Skeletal muscle tissue (tissue), 4 donors: ENCODE measurements around the gene DLG2. TPM values are rescaled to one million over a fixed set of nuclear protein-coding genes. Genes with fewer than 3 reads are reported as not detected.
"Not testable (repeated sequence)": the region's sequence is repeated elsewhere in the genome, so short reads cannot be mapped to it uniquely, and the experiment has no call there.

Experiments
- H3K27ac ChIP-seq: one replicate; pipeline ENCODE4 v1.7.0; 2013; ENCODE audit warnings: mild to moderate bottlenecking, low read depth, low read length, inconsistent platforms
- H3K27me3 ChIP-seq, 3 donors: one replicate each; pipeline ENCODE4 v1.7.0; 2013; ENCODE audit warnings: low read length in 3 of 3; ENCODE audit not compliant: control insufficient read depth in 3 of 3, insufficient read depth in 3 of 3
- H3K36me3 ChIP-seq, 3 donors: one replicate each; pipeline ENCODE4 v1.7.0; 2013; ENCODE audit warnings: low read length in 3 of 3; ENCODE audit not compliant: control insufficient read depth in 3 of 3, insufficient read depth in 3 of 3
- H3K4me1 ChIP-seq, 3 donors: one replicate each; pipeline ENCODE4 v1.7.0; 2013; ENCODE audit warnings: low read length in 3 of 3, mild to moderate bottlenecking in 3 of 3; ENCODE audit not compliant: control insufficient read depth in 3 of 3, insufficient read depth in 3 of 3
- H3K4me3 ChIP-seq, 3 donors: one replicate each; pipeline ENCODE4 v1.7.0; 2013; ENCODE audit warnings: low read length in 3 of 3
- H3K9ac ChIP-seq, 3 donors: one replicate each; pipeline ENCODE4 v1.7.0; 2013; ENCODE audit warnings: low read length in 3 of 3, mild to moderate bottlenecking in 3 of 3, moderate library complexity in 2 of 3, low read depth in 1 of 3
- H3K9me3 ChIP-seq, 3 donors: one replicate each; pipeline ENCODE4 v1.7.0; 2013; ENCODE audit warnings: low read length in 3 of 3; ENCODE audit not compliant: control insufficient read depth in 3 of 3
- total RNA-seq: library from RNA; depleted of rRNA; stranded (reverse); fragments of >200 nt; gene quantifications from one replicate; pipeline ENCODE4 v1.2.3, GENCODE V29; 2014
- donor health status: Osteomylitis.

The DLG2 gene
- total RNA-seq, 1 donor from 2014 or later = 18.3 TPM

- Histone ChIP-seq H3K4me1 (no peaks in the 10 kb centered on the region), H3K9ac (no peak overlapping the region), H3K36me3 (no peaks in the 10 kb centered on the region), H3K4me3 (no peak overlapping the region), H3K27me3 (no peaks in the 10 kb centered on the region), H3K27ac (no peak overlapping the region), H3K9me3 (no peaks in the 10 kb centered on the region)
These were observed 503.4 kb downstream of the DLG2 start for GRCh38 chr11:85123752-85124231.

DNA sequence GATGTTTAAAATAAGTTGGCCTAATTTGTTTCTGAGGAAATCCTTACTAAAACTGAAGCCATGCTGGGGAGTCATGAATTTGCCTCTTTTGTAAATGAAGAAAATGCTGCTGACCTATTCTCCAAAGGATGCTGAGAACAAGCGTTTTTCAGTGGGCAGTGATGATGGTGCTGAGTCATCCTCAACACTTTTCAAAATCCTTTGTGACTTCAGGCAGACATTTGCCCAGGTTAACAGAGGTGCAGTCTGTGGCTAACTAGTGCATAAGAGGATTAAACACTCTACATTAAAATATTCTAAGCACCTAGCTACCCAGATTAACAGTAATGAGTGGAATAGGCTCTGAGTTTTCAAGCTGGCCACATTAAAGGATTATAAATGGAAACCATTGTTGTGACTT lies 509.0 kb downstream of the DLG2 start:
- no peaks in the 10 kb centered on the region for H3K27me3 ChIP-seq

GRCh38 chr11:85115798-85116197 lies 511.3 kb downstream of the DLG2 start:
- H3K9me3 ChIP-seq = no peaks in the 10 kb centered on the region
- H3K36me3 ChIP-seq = no peaks in the 10 kb centered on the region
- no peak overlapping the region for H3K4me3 ChIP-seq
- no peaks in the 10 kb centered on the region for H3K27me3 ChIP-seq
- no peaks in the 10 kb centered on the region for H3K4me1 ChIP-seq
- H3K9ac ChIP-seq = no peak overlapping the region
- no peak overlapping the region for H3K27ac ChIP-seq

More for the DNA sequence above, 509.0 kb downstream of the DLG2 start:
- H3K36me3 ChIP-seq = no peaks in the 10 kb centered on the region
- no peaks in the 10 kb centered on the region for H3K4me1 ChIP-seq
- H3K9ac ChIP-seq = no peak overlapping the region
- H3K4me3 ChIP-seq = no peak overlapping the region
- no peak overlapping the region for H3K27ac ChIP-seq
- H3K9me3 ChIP-seq = no peaks in the 10 kb centered on the region

- no peak overlapping the region for H3K4me3 ChIP-seq
- no peaks in the 10 kb centered on the region for H3K9me3 ChIP-seq
- no peak overlapping the region for H3K9ac ChIP-seq
- H3K4me1 ChIP-seq = no peaks in the 10 kb centered on the region
- no peaks in the 10 kb centered on the region for H3K36me3 ChIP-seq
- H3K27ac ChIP-seq = no peak overlapping the region
- H3K27me3 ChIP-seq = no peaks in the 10 kb centered on the region
These were observed 512.4 kb downstream of the DLG2 start for GRCh38 chr11:85114786-85115185.

- H3K27ac ChIP-seq, H3K4me3 ChIP-seq, H3K9ac ChIP-seq: not testable (repeated sequence)
These were observed 516.9 kb downstream of the DLG2 start for GRCh38 chr11:85110246-85110645.

GRCh38 chr11:85109141-85109540 lies 518.0 kb downstream of the DLG2 start:
- H3K27me3 ChIP-seq = no peaks in the 10 kb centered on the region
- no peak overlapping the region for H3K4me3 ChIP-seq
- H3K4me1 ChIP-seq = no peaks in the 10 kb centered on the region
- H3K27ac ChIP-seq = no peak overlapping the region
- H3K9me3 ChIP-seq = no peaks in the 10 kb centered on the region
- H3K36me3 ChIP-seq = no peaks in the 10 kb centered on the region
- H3K9ac ChIP-seq = no peak overlapping the region

More at GRCh38 chr11:85110246-85110645, 516.9 kb downstream of the DLG2 start:
- not testable (repeated sequence) for H3K4me1 ChIP-seq, H3K27me3 ChIP-seq, H3K36me3 ChIP-seq, H3K9me3 ChIP-seq

GRCh38 chr11:85105868-85106267 lies 521.3 kb downstream of the DLG2 start:
- H3K4me3 ChIP-seq = no peak overlapping the region
- no peaks in the 10 kb centered on the region for H3K9me3 ChIP-seq
- no peak overlapping the region for H3K27ac ChIP-seq
- H3K4me1 ChIP-seq = no peaks in the 10 kb centered on the region
- H3K36me3 ChIP-seq = no peaks in the 10 kb centered on the region
- H3K27me3 ChIP-seq = no peaks in the 10 kb centered on the region
- no peak overlapping the region for H3K9ac ChIP-seq

DNA sequence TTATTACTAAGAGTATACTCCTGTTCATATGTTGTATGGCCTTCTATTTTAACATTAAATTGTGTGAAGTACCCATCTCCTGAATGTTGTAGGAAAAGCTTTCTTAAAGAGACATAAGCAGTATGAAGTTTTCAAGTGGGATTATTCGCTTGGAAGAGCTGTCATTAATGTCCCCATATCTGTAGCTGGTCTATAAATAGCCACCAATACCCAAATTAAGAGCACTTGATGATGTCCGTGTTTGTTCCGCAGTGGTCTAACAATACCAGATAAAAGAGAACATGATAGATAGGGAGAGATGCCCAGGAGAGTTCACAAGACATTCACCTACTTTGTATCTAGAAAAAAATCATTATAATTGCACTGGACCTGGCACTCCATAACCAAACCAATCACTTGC lies 527.6 kb downstream of the DLG2 start:
- Histone ChIP-seq H3K4me1 (no peaks in the 10 kb centered on the region), H3K27ac (no peak overlapping the region), H3K4me3 (no peak overlapping the region), H3K27me3 (no peaks in the 10 kb centered on the region), H3K9me3 (no peaks in the 10 kb centered on the region), H3K9ac (no peak overlapping the region), H3K36me3 (no peaks in the 10 kb centered on the region)

GRCh38 chr11:85098996-85099395 lies 528.1 kb downstream of the DLG2 start:
- H3K27ac ChIP-seq = no peak overlapping the region
- H3K27me3 ChIP-seq = no peaks in the 10 kb centered on the region
- H3K4me1 ChIP-seq = no peaks in the 10 kb centered on the region
- H3K36me3 ChIP-seq = no peaks in the 10 kb centered on the region
- no peak overlapping the region for H3K4me3 ChIP-seq
- H3K9me3 ChIP-seq = no peaks in the 10 kb centered on the region
- no peak overlapping the region for H3K9ac ChIP-seq

- Histone ChIP-seq H3K27ac (no peak overlapping the region), H3K27me3 (no peaks in the 10 kb centered on the region), H3K4me3 (no peak overlapping the region), H3K9me3 (no peaks in the 10 kb centered on the region), H3K36me3 (no peaks in the 10 kb centered on the region), H3K9ac (no peak overlapping the region), H3K4me1 (no peaks in the 10 kb centered on the region)
These were observed 530.2 kb downstream of the DLG2 start for GRCh38 chr11:85096939-85097338.

DNA sequence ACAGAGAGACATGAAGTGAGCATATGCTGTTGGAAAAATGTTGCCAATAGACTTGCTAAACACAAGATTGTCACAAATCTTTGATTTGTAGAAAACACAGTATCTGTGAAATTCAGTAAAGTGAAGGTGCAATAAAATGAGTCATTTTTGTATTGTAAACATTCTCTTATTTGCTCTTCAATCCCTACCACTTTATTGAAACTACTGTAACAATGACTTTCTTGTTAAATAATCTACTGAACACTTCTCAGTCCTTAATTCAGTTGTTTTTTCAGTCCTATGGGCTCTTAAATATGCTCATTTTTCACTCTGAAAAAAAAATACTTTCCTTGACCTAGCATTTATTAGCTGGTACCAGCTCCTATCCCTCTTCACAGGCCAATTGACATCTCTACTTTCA lies 531.9 kb downstream of the DLG2 start:
- H3K36me3 ChIP-seq = no peaks in the 10 kb centered on the region
- H3K27ac ChIP-seq = no peak overlapping the region
- H3K9me3 ChIP-seq = no peaks in the 10 kb centered on the region
- H3K27me3 ChIP-seq = no peaks in the 10 kb centered on the region
- H3K4me3 ChIP-seq = no peak overlapping the region
- no peak overlapping the region for H3K9ac ChIP-seq
- no peaks in the 10 kb centered on the region for H3K4me1 ChIP-seq
